ENCODE results near the gene MAB21L3.

MAB21L3 gene

DNA sequence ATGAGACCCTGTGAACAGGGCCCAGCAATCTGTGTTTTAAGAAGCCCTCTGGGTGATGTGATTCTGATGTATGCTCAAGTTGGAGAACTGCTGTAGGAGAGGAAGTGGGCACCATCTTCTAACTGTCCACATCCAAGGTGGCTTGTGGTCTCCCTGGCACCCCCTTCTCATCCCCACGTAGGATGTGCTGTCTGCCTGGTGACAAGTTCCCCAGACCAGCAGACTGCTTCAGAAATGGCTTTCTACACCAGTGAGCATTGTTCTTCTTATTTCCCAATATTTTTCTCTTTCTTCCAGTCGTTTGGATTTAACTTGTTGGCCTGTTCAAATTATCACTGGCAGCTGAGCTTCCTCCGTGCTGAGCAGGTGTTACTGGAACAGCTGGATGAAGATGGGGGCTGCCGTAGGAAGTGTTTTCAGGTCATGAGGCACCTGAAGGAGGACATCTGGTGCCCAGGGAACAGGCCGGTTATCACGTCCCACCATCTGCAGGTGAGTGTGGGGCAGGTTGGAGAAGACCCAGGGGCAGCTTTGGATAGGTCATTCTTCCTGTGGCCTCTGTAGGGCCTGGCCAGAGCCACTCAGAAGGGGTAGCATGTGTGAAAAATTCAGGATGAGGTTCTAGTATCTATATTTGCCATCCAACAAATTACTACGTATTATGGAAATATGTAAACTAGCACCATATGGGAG is 16.8 kb downstream of the MAB21L3 start:
- TF ChIP-seq, protein P1, sequence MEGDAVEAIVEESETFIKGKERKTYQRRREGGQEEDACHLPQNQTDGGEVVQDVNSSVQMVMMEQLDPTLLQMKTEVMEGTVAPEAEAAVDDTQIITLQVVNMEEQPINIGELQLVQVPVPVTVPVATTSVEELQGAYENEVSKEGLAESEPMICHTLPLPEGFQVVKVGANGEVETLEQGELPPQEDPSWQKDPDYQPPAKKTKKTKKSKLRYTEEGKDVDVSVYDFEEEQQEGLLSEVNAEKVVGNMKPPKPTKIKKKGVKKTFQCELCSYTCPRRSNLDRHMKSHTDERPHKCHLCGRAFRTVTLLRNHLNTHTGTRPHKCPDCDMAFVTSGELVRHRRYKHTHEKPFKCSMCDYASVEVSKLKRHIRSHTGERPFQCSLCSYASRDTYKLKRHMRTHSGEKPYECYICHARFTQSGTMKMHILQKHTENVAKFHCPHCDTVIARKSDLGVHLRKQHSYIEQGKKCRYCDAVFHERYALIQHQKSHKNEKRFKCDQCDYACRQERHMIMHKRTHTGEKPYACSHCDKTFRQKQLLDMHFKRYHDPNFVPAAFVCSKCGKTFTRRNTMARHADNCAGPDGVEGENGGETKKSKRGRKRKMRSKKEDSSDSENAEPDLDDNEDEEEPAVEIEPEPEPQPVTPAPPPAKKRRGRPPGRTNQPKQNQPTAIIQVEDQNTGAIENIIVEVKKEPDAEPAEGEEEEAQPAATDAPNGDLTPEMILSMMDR (IDR thresholded peaks at IDR 0.05; ENCODE audit: low read depth, low read length) = no peak
- H3K4me3 ChIP-seq (ENCODE audit: low read depth, low read length) = no peak overlapping the region

DNA sequence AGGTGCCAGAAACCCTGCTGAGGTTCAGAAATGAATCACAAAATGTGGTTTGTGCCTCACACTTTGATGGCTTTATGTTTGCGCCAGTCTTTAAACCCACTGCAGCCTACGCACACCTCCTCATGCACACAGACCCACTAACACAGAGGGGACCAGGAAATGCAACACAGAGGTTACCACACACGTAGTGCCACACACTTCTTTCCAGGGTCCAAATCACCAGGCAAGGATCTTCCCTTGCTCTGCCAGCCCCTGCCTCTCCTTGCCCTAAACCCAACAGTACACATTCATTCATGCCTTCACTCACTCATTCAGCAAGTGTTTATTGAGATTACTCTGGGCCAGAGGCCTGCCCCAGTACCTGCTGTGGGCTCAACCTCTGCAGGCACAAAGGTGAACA is 17.5 kb downstream of the MAB21L3 start:
- TF ChIP-seq, protein P1 (IDR thresholded peaks at IDR 0.05; ENCODE audit: low read depth, low read length) = no peak
- H3K4me3 ChIP-seq (ENCODE audit: low read depth, low read length) = no peak overlapping the region

DNA sequence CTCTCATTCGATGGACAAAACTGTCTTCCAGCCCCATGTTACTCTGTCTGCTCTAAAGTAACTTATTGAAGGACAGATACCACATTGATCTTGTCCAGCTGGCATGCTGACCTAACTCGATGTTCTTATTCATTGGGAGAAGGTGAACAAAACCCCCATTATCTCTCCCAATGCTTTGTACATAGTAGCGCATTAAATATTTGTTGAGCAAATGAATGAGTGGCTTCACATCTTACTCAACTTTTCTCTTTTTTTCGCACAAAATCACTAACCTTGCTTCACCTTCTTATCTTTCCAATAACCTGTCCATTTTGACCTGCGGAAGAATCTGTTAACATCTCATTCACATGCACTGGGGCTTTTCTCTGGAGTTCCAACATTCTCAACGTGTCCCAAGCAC is 18.3 kb downstream of the MAB21L3 start:
- no peak overlapping the region for H3K4me3 ChIP-seq (ENCODE audit: low read depth, low read length)
- TF ChIP-seq, protein P1 (IDR thresholded peaks at IDR 0.05; ENCODE audit: low read depth, low read length) = no peak

DNA sequence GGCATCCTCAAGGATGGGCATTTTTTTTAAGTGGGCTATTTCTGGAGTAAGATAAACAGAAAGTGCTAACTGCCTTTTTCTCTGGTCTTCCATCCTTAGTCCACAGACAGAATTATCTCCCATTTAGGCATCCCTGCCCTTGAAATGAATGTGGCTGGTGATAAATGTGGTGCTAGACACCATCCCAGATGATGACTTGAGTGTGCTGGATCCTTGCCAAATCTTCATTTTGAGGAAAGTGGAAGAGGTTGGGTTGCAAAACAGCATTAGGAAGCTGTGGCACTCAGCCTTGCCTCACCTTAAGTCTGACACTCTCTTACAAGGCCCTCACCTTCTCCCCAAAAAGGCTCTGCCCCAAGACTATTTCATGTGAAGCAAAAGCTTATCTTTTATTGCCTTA is 19.2 kb downstream of the MAB21L3 start:
- TF ChIP-seq, protein P1 (IDR thresholded peaks at IDR 0.05; ENCODE audit: low read depth, low read length) = no peak
- no peak overlapping the region for H3K4me3 ChIP-seq (ENCODE audit: low read depth, low read length)

DNA sequence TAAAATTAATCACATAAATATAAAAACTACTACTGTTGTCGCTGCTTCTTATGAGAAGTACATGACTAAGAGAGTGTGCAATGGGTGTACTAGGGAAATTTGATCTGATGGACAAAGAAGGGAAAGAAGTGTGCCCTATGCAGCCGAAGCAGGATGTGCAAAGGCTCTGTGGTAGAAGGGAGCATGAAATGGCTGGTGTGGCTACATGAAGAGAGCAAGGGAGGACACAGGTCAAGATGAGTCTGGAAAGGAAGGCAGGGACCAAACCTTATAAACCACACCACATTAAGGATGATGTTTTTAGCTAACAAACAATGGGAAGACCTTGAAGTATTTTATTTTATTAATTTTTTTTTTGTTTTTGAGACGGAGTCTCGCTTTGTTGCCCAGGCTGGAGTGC is 20.0 kb downstream of the MAB21L3 start:
- TF ChIP-seq, protein P1 (IDR thresholded peaks at IDR 0.05; ENCODE audit: low read depth, low read length) = no peak

DNA sequence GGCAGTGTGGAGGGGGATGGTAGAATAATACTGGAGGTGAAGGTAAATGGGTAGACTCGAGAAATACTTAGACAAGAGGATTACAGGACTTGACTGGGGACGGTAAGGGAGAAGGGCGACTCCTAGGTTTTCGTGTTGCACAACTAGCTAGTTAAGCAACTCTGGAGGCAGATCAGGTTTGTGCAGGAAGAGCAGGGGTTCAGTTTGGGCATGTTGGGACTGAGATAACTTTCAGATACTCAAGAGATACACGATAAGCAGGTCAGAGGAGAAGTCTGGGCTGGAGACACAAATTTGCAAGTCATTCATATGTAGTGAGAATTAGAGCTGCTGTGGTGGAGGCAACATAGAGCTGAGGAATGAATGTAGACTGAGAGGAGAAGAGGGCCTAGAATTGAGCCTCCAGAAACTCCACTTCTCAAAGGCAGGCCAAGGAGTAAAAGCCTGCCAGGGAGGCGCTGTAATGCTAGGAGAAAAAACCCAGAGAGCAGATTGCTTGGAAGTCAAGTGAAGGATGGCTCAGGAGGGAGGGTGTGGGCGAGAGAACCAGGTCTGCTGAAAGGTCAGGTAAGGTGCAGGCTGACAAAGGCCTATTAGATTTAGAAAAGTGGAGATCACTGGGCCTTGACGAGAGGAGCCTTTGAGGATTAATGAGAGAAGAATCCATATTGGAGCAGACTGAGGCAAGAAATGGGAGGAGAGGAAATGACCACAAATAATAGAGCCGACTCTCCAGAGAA is 20.8 kb downstream of the MAB21L3 start:
- no peak overlapping the region for H3K4me3 ChIP-seq (ENCODE audit: low read depth, low read length)
- TF ChIP-seq, protein P1 (IDR thresholded peaks at IDR 0.05; ENCODE audit: low read depth, low read length) = no peak

More for the DNA sequence above, 20.0 kb downstream of the MAB21L3 start:
- no peak overlapping the region for H3K4me3 ChIP-seq (ENCODE audit: low read depth, low read length)

All from WI38 (cell line).